Activated T-cell treated with anti-CD3 and anti-CD28 coated beads, Interleukin-2, amount 50 U/mL, for 24 hours (primary cell): ENCODE measurements around the gene CSTB.

Experiments
- DNase-seq: peaks from one replicate; pipeline ENCODE4 v3.0.0-alpha.2; 2020
- H3K27ac Mint-ChIP-seq: 2 replicates; pipeline ENCODE4 v1.8.0; 2020; ENCODE audit warnings: mild to moderate bottlenecking, mixed read lengths
- H3K27me3 Mint-ChIP-seq: 2 replicates; pipeline ENCODE4 v1.8.0; 2020; ENCODE audit warnings: mixed read lengths
- H3K36me3 Mint-ChIP-seq: 2 replicates; pipeline ENCODE4 v1.8.0; 2020; ENCODE audit warnings: low read depth, mixed read lengths
- H3K4me1 Mint-ChIP-seq: 2 replicates; pipeline ENCODE4 v1.8.0; 2020; ENCODE audit warnings: low read depth, mixed read lengths
- H3K4me3 Mint-ChIP-seq: 2 replicates; pipeline ENCODE4 v1.8.0; 2020; ENCODE audit warnings: mild to moderate bottlenecking, moderate library complexity, mixed read lengths
- H3K9me3 Mint-ChIP-seq: 2 replicates; pipeline ENCODE4 v1.8.0; 2020; ENCODE audit warnings: mixed read lengths

The CSTB gene

GRCh38 chr21:43760391-43760958 lies 15.6 kb downstream of the CSTB start:
- no peaks in the 10 kb centered on the region for H3K9me3 Mint-ChIP-seq
- H3K27ac Mint-ChIP-seq: no peak overlapping the region
- peaks cover 71% of the 10 kb centered on the region for H3K36me3 Mint-ChIP-seq
- no peaks in the 10 kb centered on the region for H3K4me1 Mint-ChIP-seq
- H3K4me3 Mint-ChIP-seq: no peak overlapping the region
- H3K27me3 Mint-ChIP-seq: no peaks in the 10 kb centered on the region
- DNase-seq: no peak

- Mint-ChIP-seq H3K4me3 (no peak overlapping the region), H3K27me3 (no peaks in the 10 kb centered on the region), H3K9me3 (no peaks in the 10 kb centered on the region), H3K4me1 (no peaks in the 10 kb centered on the region), H3K36me3 (peaks cover 77% of the 10 kb centered on the region), H3K27ac (no peak overlapping the region)
- DNase-seq: no peak
Observed at GRCh38 chr21:43759651-43760050, 16.5 kb downstream of the CSTB start.

GRCh38 chr21:43758811-43759210 lies 17.3 kb downstream of the CSTB start:
- Mint-ChIP-seq H3K27ac (peak overlapping the region; percentile 35), H3K9me3 (no peaks in the 10 kb centered on the region), H3K36me3 (peaks cover 85% of the 10 kb centered on the region)

GRCh38 chr21:43758111-43758641 lies 17.9 kb downstream of the CSTB start:
- Mint-ChIP-seq H3K9me3 (no peaks in the 10 kb centered on the region), H3K27ac (no peak overlapping the region), H3K27me3 (no peaks in the 10 kb centered on the region), H3K4me3 (no peak overlapping the region), H3K4me1 (no peaks in the 10 kb centered on the region), H3K36me3 (peaks cover 89% of the 10 kb centered on the region)
- no peak for DNase-seq

More at GRCh38 chr21:43758811-43759210, 17.3 kb downstream of the CSTB start:
- Mint-ChIP-seq H3K27me3 (no peaks in the 10 kb centered on the region), H3K4me3 (no peak overlapping the region), H3K4me1 (no peaks in the 10 kb centered on the region)
- no peak for DNase-seq

GRCh38 chr21:43757601-43758000 lies 18.5 kb downstream of the CSTB start:
- H3K36me3 Mint-ChIP-seq: peaks cover 88% of the 10 kb centered on the region
- DNase-seq: no peak
- H3K4me1 Mint-ChIP-seq: no peaks in the 10 kb centered on the region
- no peaks in the 10 kb centered on the region for H3K27me3 Mint-ChIP-seq
- H3K9me3 Mint-ChIP-seq: no peaks in the 10 kb centered on the region
- H3K27ac Mint-ChIP-seq: no peak overlapping the region
- no peak overlapping the region for H3K4me3 Mint-ChIP-seq

- DNase-seq: no peak
- H3K9me3 Mint-ChIP-seq: no peaks in the 10 kb centered on the region
- H3K4me3 Mint-ChIP-seq: no peak overlapping the region
Observed at GRCh38 chr21:43755820-43756594, 20.1 kb downstream of the CSTB start.

GRCh38 chr21:43754948-43755781 lies 20.9 kb downstream of the CSTB start:
- no peaks in the 10 kb centered on the region for H3K9me3 Mint-ChIP-seq
- DNase-seq: no peak
- no peaks in the 10 kb centered on the region for H3K27me3 Mint-ChIP-seq
- H3K4me3 Mint-ChIP-seq: no peak overlapping the region
- peaks cover 85% of the 10 kb centered on the region for H3K36me3 Mint-ChIP-seq
- H3K4me1 Mint-ChIP-seq: no peaks in the 10 kb centered on the region
- H3K27ac Mint-ChIP-seq: no peak overlapping the region

More at GRCh38 chr21:43755820-43756594, 20.1 kb downstream of the CSTB start:
- H3K27ac Mint-ChIP-seq: no peak overlapping the region
- H3K36me3 Mint-ChIP-seq: peaks cover 85% of the 10 kb centered on the region
- no peaks in the 10 kb centered on the region for H3K27me3 Mint-ChIP-seq
- no peaks in the 10 kb centered on the region for H3K4me1 Mint-ChIP-seq

GRCh38 chr21:43753439-43753799 lies 22.7 kb downstream of the CSTB start:
- no peak overlapping the region for H3K4me3 Mint-ChIP-seq
- H3K4me1 Mint-ChIP-seq: peaks cover 2% of the 10 kb centered on the region
- no peak overlapping the region for H3K27ac Mint-ChIP-seq
- no peak for DNase-seq
- H3K9me3 Mint-ChIP-seq: no peaks in the 10 kb centered on the region
- H3K27me3 Mint-ChIP-seq: no peaks in the 10 kb centered on the region
- H3K36me3 Mint-ChIP-seq: peaks cover 88% of the 10 kb centered on the region

GRCh38 chr21:43752758-43753438 lies 23.2 kb downstream of the CSTB start:
- no peak overlapping the region for H3K4me3 Mint-ChIP-seq
- H3K27me3 Mint-ChIP-seq: no peaks in the 10 kb centered on the region
- H3K36me3 Mint-ChIP-seq: peaks cover 88% of the 10 kb centered on the region
- no peak overlapping the region for H3K27ac Mint-ChIP-seq
- peaks cover 2% of the 10 kb centered on the region for H3K4me1 Mint-ChIP-seq
- no peak for DNase-seq
- no peaks in the 10 kb centered on the region for H3K9me3 Mint-ChIP-seq

GRCh38 chr21:43751955-43752591 lies 24.0 kb downstream of the CSTB start:
- Mint-ChIP-seq H3K27ac (no peak overlapping the region), H3K36me3 (peaks cover 92% of the 10 kb centered on the region), H3K4me1 (peaks cover 2% of the 10 kb centered on the region), H3K27me3 (no peaks in the 10 kb centered on the region), H3K9me3 (no peaks in the 10 kb centered on the region), H3K4me3 (no peak overlapping the region)
- DNase-seq: no peak

- no peak overlapping the region for H3K27ac Mint-ChIP-seq
- H3K36me3 Mint-ChIP-seq: peaks cover 90% of the 10 kb centered on the region
- H3K4me3 Mint-ChIP-seq: no peak overlapping the region
- no peaks in the 10 kb centered on the region for H3K9me3 Mint-ChIP-seq
- no peak for DNase-seq
- H3K4me1 Mint-ChIP-seq: peaks cover 2% of the 10 kb centered on the region
- no peaks in the 10 kb centered on the region for H3K27me3 Mint-ChIP-seq
Observed at GRCh38 chr21:43750339-43751033, 25.6 kb downstream of the CSTB start.

GRCh38 chr21:43749651-43750262 lies 26.4 kb downstream of the CSTB start:
- H3K4me3 Mint-ChIP-seq: no peak overlapping the region
- H3K27me3 Mint-ChIP-seq: no peaks in the 10 kb centered on the region
- peaks cover 2% of the 10 kb centered on the region for H3K4me1 Mint-ChIP-seq
- DNase-seq: no peak
- no peaks in the 10 kb centered on the region for H3K9me3 Mint-ChIP-seq
- H3K27ac Mint-ChIP-seq: no peak overlapping the region
- peaks cover 89% of the 10 kb centered on the region for H3K36me3 Mint-ChIP-seq

- DNase-seq: no peak
- H3K4me1 Mint-ChIP-seq: peaks cover 2% of the 10 kb centered on the region
- H3K27me3 Mint-ChIP-seq: no peaks in the 10 kb centered on the region
- no peak overlapping the region for H3K27ac Mint-ChIP-seq
- H3K4me3 Mint-ChIP-seq: no peak overlapping the region
- H3K9me3 Mint-ChIP-seq: no peaks in the 10 kb centered on the region
- H3K36me3 Mint-ChIP-seq: peaks cover 89% of the 10 kb centered on the region
Observed at GRCh38 chr21:43748622-43749021, 27.5 kb downstream of the CSTB start.
